Skeletal muscle satellite cell (primary cell): ENCODE measurements around the gene FN1. TPM values are rescaled to one million over a fixed set of nuclear protein-coding genes. Genes with fewer than 3 reads are reported as not detected.

Experiments used
- H3K27me3 ChIP-seq: 2 replicates; pipeline ENCODE4 v1.7.0; 2013; ENCODE audit warnings: low read length; ENCODE audit not compliant: control insufficient read depth, insufficient read depth
- H3K36me3 ChIP-seq: 2 replicates; pipeline ENCODE4 v1.7.0; 2013; ENCODE audit warnings: mild to moderate bottlenecking, control low read depth, low read length; ENCODE audit not compliant: insufficient read depth
- H3K4me1 ChIP-seq: 2 replicates; pipeline ENCODE4 v1.7.0; 2013; ENCODE audit warnings: low read length; ENCODE audit not compliant: control insufficient read depth, insufficient read depth
- H3K4me2 ChIP-seq: 2 replicates; pipeline ENCODE4 v1.7.0; 2013; ENCODE audit warnings: mild to moderate bottlenecking, low read length
- H3K4me3 ChIP-seq: 2 replicates; pipeline ENCODE4 v1.7.0; 2013; ENCODE audit warnings: low read length
- H3K9ac ChIP-seq: 2 replicates; pipeline ENCODE4 v1.7.0; 2013; ENCODE audit warnings: mild to moderate bottlenecking, low read depth, low read length, moderate library complexity
- H3K9me3 ChIP-seq: replicated peaks from 2 replicates; pipeline ENCODE4 v1.7.0; 2013; ENCODE audit warnings: mild to moderate bottlenecking, control low read depth, low read length
- total RNA-seq: library from RNA; depleted of rRNA; stranded (reverse); fragments of >200 nt; gene quantifications from 2 replicates; pipeline ENCODE4 v1.2.3, GENCODE V29; 2012; rRNA removed

FN1 gene
- total RNA-seq, result 9,411 and 9,536 TPM in 2 replicates

DNA sequence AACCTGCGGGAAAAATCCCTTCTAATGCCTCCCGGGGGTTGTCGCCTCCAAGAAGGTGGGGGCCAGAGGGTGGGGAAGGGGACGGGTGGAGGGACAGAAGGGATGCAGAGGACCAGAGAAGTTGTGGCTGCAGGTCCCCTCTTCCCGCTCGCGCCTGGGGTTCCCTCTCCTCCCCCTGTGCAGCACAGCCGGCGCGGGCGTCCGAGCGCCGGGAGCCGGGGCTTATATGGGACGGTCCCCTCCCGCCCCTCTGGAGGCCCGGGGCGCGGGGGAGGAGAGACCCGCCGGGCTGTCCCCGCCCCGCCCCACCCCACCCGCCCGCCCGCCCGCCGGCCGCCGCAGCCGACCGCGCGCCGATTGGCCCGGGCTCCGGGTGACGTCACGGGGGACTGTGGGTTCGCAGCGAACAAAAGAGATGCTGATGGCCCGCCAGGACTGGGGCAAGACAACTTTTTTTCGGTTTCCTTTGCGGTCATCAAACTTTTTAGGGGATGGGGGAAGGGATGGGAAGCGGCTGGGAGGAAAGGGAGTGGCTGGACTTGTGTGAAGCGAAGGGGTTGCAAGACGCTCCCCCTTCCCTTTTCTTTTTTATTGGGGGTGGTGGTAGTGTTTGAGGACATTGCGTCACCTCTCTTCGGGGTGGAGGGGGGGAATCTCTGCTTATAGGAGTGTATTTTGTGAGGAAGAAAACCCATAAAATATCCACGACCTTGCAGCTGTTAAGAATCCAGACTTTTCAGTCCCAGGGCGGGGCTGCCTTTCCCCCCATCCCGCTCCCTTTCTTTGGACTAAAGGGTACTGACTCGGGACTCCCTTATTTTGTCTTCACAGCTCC, at the start of gene FN1:
Gene FN1 (minus strand): TSS at position 199 of the 835 bp plus-strand sequence. CDS start 266 bp downstream, outside the sequence.
- H3K9ac ChIP-seq, result peak within 1 kb of the TSS; percentile 99
- peak within 1 kb of the TSS; percentile 93 for H3K4me2 ChIP-seq
- H3K27me3 ChIP-seq, result no peaks in the 10 kb centered on the region
- H3K4me3 ChIP-seq, result peak within 1 kb of the TSS; percentile 86
- peaks cover 52% of the 10 kb centered on the region for H3K4me1 ChIP-seq
- peaks cover 46% of the 10 kb centered on the region for H3K36me3 ChIP-seq
- H3K9me3 ChIP-seq, result no peaks in the 10 kb centered on the region

DNA sequence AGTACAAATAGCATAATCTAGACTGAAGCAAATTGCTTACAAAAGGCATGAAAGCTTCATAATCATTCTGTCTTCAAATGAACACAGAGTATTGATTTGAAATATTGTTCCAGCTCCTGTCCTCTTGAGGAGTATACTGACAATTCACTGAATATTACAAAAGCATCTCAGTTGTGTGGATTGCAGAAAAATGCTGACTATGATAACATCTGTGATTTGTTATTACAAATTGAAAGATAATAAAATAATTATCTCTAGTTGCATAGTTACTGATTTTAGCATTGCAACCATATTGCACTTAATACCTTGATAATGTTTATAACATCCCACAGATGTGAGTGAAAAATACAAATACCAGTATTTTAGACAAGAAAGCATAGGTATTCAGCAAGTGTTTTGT, 49.2 kb upstream of the FN1 start:
- no peak overlapping the region for H3K4me3 ChIP-seq
- H3K9ac ChIP-seq, result no peak overlapping the region
- H3K36me3 ChIP-seq, result no peaks in the 10 kb centered on the region
- no peaks in the 10 kb centered on the region for H3K27me3 ChIP-seq
- no peak overlapping the region for H3K4me2 ChIP-seq
- H3K9me3 ChIP-seq, result no peaks in the 10 kb centered on the region
- no peaks in the 10 kb centered on the region for H3K4me1 ChIP-seq

DNA sequence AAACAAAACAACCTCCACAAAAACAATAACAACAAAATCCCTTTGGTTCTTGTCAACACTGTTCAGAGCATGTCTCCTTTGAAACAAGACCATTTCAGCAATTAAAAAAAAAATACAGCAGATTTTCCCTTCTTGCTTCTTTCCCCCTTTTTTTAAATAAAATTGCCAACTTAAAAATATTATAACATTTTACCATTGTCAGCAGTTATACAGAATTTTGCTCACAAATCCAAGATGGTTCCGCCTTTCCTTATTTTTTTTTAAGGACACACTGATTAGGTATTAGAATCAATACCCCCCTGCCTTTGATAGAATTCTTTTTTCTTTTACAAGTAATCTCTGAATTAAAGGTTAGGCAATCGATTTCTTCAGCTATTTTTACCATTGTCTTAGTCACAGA, 48.7 kb upstream of the FN1 start:
- no peaks in the 10 kb centered on the region for H3K9me3 ChIP-seq
- H3K4me2 ChIP-seq, result no peak overlapping the region
- no peaks in the 10 kb centered on the region for H3K4me1 ChIP-seq
- no peak overlapping the region for H3K4me3 ChIP-seq
- H3K36me3 ChIP-seq, result no peaks in the 10 kb centered on the region
- no peak overlapping the region for H3K9ac ChIP-seq
- no peaks in the 10 kb centered on the region for H3K27me3 ChIP-seq

DNA sequence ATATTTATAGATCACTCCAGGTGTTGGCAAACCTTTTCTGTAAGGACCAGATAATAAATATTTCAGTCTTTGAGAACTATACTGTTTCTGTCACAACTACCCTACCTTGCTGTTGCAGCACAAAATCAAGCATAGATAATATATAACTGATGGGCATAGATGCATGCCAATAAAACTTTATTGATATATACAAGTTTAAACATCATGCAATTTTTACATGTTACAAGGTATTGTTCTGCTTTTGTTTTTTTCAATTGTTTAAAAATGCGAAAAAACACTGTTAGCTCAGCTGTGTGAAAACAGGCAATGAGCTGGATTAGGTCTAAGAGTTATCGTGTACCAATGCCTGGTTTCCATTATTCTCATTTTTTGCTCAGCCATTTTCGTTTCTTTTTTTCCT, 47.6 kb upstream of the FN1 start:
- Histone ChIP-seq H3K4me1 (no peaks in the 10 kb centered on the region), H3K36me3 (no peaks in the 10 kb centered on the region), H3K27me3 (no peaks in the 10 kb centered on the region), H3K9ac (no peak overlapping the region), H3K4me3 (no peak overlapping the region), H3K9me3 (no peaks in the 10 kb centered on the region), H3K4me2 (no peak overlapping the region)

DNA sequence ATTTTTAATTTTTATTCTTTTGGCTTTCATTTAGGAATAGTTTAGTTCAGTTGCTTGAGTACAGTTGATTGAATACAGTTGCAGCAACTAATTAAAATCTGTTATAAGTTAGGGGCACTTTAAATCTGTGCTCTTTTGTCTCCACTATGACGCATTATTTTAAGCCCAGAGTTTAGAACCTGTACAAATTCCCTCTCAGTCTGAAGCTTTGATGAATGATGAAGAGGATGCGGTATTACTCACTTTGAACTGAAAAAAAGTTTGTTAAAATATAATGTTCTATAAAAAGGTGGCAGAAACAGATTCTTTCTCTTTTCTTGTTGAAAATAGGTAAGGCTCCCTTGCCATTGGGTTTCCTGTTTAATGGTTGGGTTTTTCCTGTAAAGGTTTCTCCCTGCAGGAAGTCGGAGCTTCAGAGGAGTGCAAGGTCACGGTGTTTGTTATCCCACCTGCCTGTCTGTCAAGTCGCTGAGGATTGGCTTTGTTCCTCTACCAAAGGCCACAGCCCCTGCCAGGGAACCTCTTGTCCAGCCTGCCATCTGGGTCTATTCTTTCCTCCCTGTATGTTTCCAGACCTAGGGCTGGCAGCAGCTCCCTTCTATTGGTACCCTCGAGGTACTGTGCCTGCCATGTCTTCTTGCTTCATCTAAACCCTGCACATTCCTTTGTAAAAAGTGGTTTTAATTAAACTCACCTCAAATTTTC, 43.8 kb upstream of the FN1 start:
- Histone ChIP-seq H3K27me3 (no peaks in the 10 kb centered on the region), H3K4me2 (no peak overlapping the region), H3K4me1 (peaks cover 14% of the 10 kb centered on the region), H3K9ac (no peak overlapping the region), H3K36me3 (no peaks in the 10 kb centered on the region), H3K9me3 (no peaks in the 10 kb centered on the region), H3K4me3 (no peak overlapping the region)

DNA sequence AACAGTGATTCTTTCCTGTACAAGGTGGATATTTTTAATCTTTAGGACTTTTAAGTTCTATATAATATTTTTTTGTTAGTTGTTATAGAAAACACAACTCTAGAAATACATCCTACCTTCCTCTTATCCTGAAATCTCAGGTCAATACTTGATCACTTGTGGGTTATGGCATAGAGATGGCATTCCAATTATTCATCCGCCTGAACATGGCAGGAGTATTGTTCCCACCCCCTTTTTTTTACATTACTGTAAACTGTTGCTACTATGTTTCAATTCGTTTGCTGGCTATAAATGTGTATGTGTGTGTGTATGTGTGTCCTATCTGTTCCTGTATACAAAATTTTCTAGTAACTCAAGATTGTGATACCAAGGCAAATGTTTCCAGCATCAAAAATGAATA, 43.3 kb upstream of the FN1 start:
- Histone ChIP-seq H3K36me3 (no peaks in the 10 kb centered on the region), H3K4me2 (no peak overlapping the region), H3K4me1 (peaks cover 14% of the 10 kb centered on the region), H3K9ac (no peak overlapping the region), H3K9me3 (no peaks in the 10 kb centered on the region), H3K4me3 (no peak overlapping the region), H3K27me3 (no peaks in the 10 kb centered on the region)

DNA sequence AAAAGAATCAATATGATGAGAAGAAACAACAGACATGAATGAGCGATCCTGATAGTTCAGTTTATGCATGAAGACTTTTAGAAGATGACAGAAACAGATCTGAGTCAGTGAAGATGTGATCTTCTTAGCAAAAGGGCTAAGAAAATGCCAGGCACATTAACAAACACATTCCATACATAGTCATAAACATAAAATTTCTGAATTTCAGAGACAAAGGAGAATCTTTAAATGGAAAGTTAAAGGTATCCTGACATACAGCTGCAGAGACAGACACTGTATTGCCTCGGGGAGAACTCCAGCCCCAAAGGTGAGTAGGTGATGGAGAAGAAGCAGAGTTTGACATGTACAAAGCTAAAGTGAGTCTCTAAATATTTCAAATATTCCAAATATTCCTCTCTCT, 40.6 kb upstream of the FN1 start:
- H3K36me3 ChIP-seq, result no peaks in the 10 kb centered on the region
- peaks cover 14% of the 10 kb centered on the region for H3K4me1 ChIP-seq
- H3K9me3 ChIP-seq, result no peaks in the 10 kb centered on the region
- no peak overlapping the region for H3K4me3 ChIP-seq
- H3K4me2 ChIP-seq, result peak overlapping the region; percentile 54
- no peaks in the 10 kb centered on the region for H3K27me3 ChIP-seq
- H3K9ac ChIP-seq, result peak overlapping the region; percentile 24

DNA sequence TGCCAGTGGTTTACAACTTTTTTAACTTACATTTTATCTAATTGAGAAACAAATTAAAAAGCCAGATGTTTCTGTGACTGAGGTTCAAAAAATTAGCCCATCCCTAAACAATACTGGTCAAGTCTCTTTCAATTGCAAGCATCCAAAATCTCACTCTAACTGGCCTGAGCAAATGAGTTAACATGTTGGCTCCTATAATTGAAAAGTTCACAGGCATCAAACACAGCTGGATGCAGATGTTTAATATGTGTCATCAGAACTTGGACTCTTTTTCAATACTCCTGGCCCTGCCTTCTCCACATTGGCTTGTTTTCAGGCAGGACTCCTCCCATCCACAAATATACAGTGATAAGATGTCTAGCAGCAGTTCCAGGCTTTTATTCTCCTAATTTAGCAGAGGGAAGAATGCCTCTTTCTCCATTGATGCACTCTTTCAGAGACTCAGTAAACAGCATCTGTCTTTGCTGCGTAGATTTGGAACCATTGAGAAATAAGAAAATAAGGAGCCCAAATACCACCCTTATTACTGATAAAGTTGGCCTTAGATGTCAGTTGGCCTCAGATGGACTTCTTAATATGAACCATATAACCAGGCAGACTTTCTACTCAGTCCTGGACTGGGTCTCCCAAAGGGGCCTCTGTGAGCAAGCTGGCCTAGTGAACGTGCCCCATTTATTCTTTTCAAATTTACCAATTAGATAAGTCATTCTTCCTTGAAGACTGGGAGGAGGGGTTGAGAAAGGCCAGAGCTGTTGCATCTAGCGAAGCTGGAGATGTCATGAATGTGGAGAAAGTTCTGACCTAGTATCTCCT, 30.4 kb upstream of the FN1 start:
- Histone ChIP-seq H3K4me2 (no peak overlapping the region), H3K4me1 (peaks cover 21% of the 10 kb centered on the region), H3K4me3 (no peak overlapping the region), H3K36me3 (no peaks in the 10 kb centered on the region), H3K9me3 (no peaks in the 10 kb centered on the region), H3K9ac (no peak overlapping the region), H3K27me3 (no peaks in the 10 kb centered on the region)

DNA sequence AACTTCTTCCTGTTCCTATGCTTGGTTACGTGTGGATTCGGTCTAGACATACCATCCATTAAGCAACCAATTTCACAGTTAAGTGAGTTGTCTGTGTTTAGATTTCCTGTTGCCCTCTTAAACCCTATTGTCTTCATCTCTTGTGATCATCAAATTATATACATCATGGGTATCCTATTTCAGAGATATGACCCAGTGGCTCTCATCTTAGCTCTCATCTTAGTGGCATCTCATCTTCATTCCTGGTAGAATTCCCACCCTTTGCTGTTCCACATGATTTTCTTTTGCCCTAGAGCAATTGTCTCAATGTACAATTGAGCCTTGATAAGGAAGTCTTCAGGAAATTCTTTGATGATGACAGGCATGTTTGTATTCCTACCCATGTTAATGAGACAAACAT, 29.4 kb upstream of the FN1 start:
- H3K9ac ChIP-seq, result no peak overlapping the region
- no peak overlapping the region for H3K4me3 ChIP-seq
- no peak overlapping the region for H3K4me2 ChIP-seq
- H3K36me3 ChIP-seq, result no peaks in the 10 kb centered on the region
- H3K9me3 ChIP-seq, result no peaks in the 10 kb centered on the region
- H3K27me3 ChIP-seq, result no peaks in the 10 kb centered on the region
- peaks cover 28% of the 10 kb centered on the region for H3K4me1 ChIP-seq

DNA sequence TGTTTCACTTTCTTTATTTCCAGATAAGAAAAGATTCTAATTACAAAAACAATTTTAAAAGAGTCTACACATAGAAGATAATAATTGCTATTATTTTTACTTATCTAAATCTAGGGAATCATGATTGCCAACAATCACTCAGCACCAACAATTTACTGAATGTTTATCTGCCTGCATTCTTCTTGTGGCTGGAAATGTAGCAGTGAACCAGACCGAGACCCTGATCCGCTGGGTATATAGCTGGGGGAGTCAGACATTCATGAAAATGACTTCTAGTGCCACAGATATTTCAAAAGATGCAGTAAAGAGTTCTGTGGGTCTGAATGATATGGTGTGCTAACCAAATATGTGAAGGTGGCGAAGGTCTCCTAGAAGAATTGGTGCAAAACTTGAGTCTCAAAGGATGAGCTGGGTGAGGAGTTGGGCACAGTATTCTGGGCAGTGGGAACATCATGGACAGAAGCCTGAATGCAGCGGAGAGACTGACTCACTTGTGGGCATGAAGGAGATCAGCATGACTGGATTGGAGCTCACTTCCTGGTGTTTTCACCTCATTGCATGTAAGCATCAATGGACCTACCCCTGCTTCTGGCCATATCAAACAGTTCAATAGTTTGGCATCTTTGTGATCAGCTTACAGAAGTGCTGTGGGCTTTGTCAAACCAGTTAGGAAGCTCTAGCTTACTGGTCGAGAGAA, 26.1 kb upstream of the FN1 start:
- H3K9ac ChIP-seq, result peak overlapping the region; percentile 78
- H3K4me1 ChIP-seq, result peaks cover 38% of the 10 kb centered on the region
- H3K4me3 ChIP-seq, result no peak overlapping the region
- no peaks in the 10 kb centered on the region for H3K9me3 ChIP-seq
- no peak overlapping the region for H3K4me2 ChIP-seq
- H3K27me3 ChIP-seq, result no peaks in the 10 kb centered on the region
- H3K36me3 ChIP-seq, result no peaks in the 10 kb centered on the region
